GM12878 (cell line): ENCODE measurements around the gene RAD9A. TPM values are rescaled to one million over a fixed set of nuclear protein-coding genes. Genes with fewer than 3 reads are reported as not detected.
A peak's percentile ranks its signal among the peaks of the same experiment; 100 is the strongest.

ENCODE experiments used
- ATAC-seq: fragments of 200-7000 bp; cut with Tn5 transposase; 3 replicates; pipeline ENCODE4 v1.9.1; 2020; ENCODE audit warnings: mild to moderate bottlenecking, moderate library complexity
- BruUV-seq: library from RNA; stranded (reverse); fragments of 400-500 nt; replicated peaks from 2 replicates; lab custom pipeline; 2021; lab: Mats Ljungman, UMichigan
- CTCF ChIA-PET: fragments of 300-600 bp; sonication (Branson Sonifier 250); formaldehyde crosslinking; extraction: SDS; loops from one replicate; lab custom pipeline; 2021; ENCODE audit warnings: inconsistent platforms; lab: Yijun Ruan, JAX
- POLR2A ChIA-PET: fragments of 350-600 bp; formaldehyde crosslinking; extraction: SDS; loops from one replicate; lab custom pipeline; 2021; ENCODE audit warnings: inconsistent platforms; lab: Charles Lee
- RAD21 ChIA-PET: fragments of 300-600 bp; sonication (Branson Sonifier 250); formaldehyde crosslinking; loops from one replicate; lab custom pipeline; 2023; ENCODE audit warnings: antibody characterized with exemption; ENCODE audit not compliant: unreplicated experiment; lab: Charles Lee
- SMC1A ChIA-PET: fragments of 300-600 bp; sonication (Branson Sonifier 250); formaldehyde crosslinking; loops from one replicate; lab custom pipeline; 2023; ENCODE audit not compliant: unreplicated experiment, uncharacterized antibody; lab: Charles Lee
- DNase-seq: peaks from one replicate; pipeline ENCODE4 v3.0.0-alpha.2; 2011; ENCODE audit warnings: low read depth, low spot score
- FAIRE-seq: peaks from 3 replicates; lab custom pipeline; 2011; peaks lifted over from hg19 to GRCh38; lab: Jason Lieb, UNC
- H2AFZ ChIP-seq: 2 replicates; pipeline ENCODE4 v1.6.0; 2011; ENCODE audit warnings: low read depth, low read length, control low read depth; ENCODE audit not compliant: control insufficient read depth
- H3K27ac ChIP-seq: 2 replicates; pipeline ENCODE4 v1.5.1; 2011; ENCODE audit warnings: control low read depth; ENCODE audit not compliant: control insufficient read depth, insufficient read depth
- H3K27me3 ChIP-seq, 2 experiments: replicated peaks in 1 of 2; 2 replicates each; pipeline versions ENCODE4 v1.6.0 to v1.6.1; 2011; ENCODE audit warnings: low read length in 1 of 2; ENCODE audit not compliant: control insufficient read depth in 2 of 2, insufficient read depth in 2 of 2
- H3K36me3 ChIP-seq, 2 experiments: 2 replicates each; pipeline ENCODE4 v1.5.1; 2011; ENCODE audit warnings: low read length in 1 of 2; ENCODE audit not compliant: control insufficient read depth in 2 of 2, insufficient read depth in 2 of 2
- H3K4me1 ChIP-seq: 2 replicates; pipeline ENCODE4 v1.6.1; 2011; ENCODE audit warnings: mild to moderate bottlenecking, low read length, moderate library complexity, mixed read lengths; ENCODE audit not compliant: control insufficient read depth, insufficient read depth
- H3K4me2 ChIP-seq: 2 replicates; pipeline ENCODE4 v1.6.0; 2011; ENCODE audit warnings: control low read depth; ENCODE audit not compliant: control insufficient read depth, insufficient read depth
- H3K4me3 ChIP-seq: fragments of 200-600 bp; sonication (generic); 2 replicates; pipeline ENCODE4 v1.5.1; 2016
- H3K79me2 ChIP-seq: 2 replicates; pipeline ENCODE4 v1.6.0; 2011; ENCODE audit warnings: low read length; ENCODE audit not compliant: control insufficient read depth, insufficient read depth
- H3K9ac ChIP-seq: 2 replicates; pipeline ENCODE4 v1.8.0; 2011; ENCODE audit warnings: low read length, control low read depth, mixed read lengths; ENCODE audit not compliant: control insufficient read depth, insufficient read depth
- H3K9me3 ChIP-seq: replicated peaks from 3 replicates; pipeline ENCODE4 v1.5.1; 2011; ENCODE audit warnings: mild to moderate bottlenecking, low read length; ENCODE audit not compliant: control insufficient read depth, insufficient read depth
- H4K20me1 ChIP-seq: 2 replicates; pipeline ENCODE4 v1.6.0; 2011; ENCODE audit not compliant: control insufficient read depth, insufficient read depth
- EGR1 ChIP-seq, 2 experiments: IDR thresholded peaks; 1 replicate in 1 of 2; 2 replicates in 1 of 2; pipeline ENCODE4 v1.6.1; 2011 to 2012; ENCODE audit warnings: low read depth in 2 of 2, low read length in 2 of 2, borderline replicate concordance in 1 of 2, mild to moderate bottlenecking in 1 of 2, moderate library complexity in 1 of 2
- HDGF ChIP-seq: fragments of 450-650 bp; IDR thresholded peaks from 2 replicates; pipeline ENCODE4 v1.6.1; 2016; ENCODE audit warnings: antibody characterized with exemption
- NR2C2 ChIP-seq: IDR thresholded peaks from 2 replicates; pipeline ENCODE4 v1.6.1; 2011; ENCODE audit warnings: borderline replicate concordance, low read depth; ENCODE audit not compliant: control insufficient read depth, insufficient read length
- NR2F1 ChIP-seq: fragments of 450-650 bp; conservative IDR thresholded peaks from 2 replicates; pipeline ENCODE4 v1.6.1; 2017; ENCODE audit warnings: mild to moderate bottlenecking
- POLR2AphosphoS5 ChIP-seq: IDR thresholded peaks from 2 replicates; pipeline ENCODE4 v1.6.1; 2011; ENCODE audit warnings: mild to moderate bottlenecking, low read length, inconsistent platforms
- ZNF622 ChIP-seq: fragments of 450-650 bp; IDR thresholded peaks from 2 replicates; pipeline ENCODE4 v1.6.1; 2017; ENCODE audit warnings: mild to moderate bottlenecking, inconsistent platforms
- ZZZ3 ChIP-seq: IDR thresholded peaks from 2 replicates; pipeline ENCODE4 v1.6.1; 2011; ENCODE audit warnings: low read depth; ENCODE audit not compliant: control insufficient read depth, insufficient read length
- WGBS: methylation state at CpG from one replicate; pipeline ENCODE4 v1.1.6; 2016; ENCODE audit warnings: low lambda C conversion rate; ENCODE audit not compliant: insufficient replicate concordance, insufficient coverage; ENCODE audit errors: missing lambda C conversion rate; 5-methylcytosine and 5-hydroxymethylcytosine counted together
- in situ Hi-C: fragments of 300-500 bp; cut with MboI; formaldehyde crosslinking; loops from 9 replicates; pipeline ENCODE4 v1.14.3; 2018; ENCODE audit warnings: mixed read lengths
- intact Hi-C: fragments of 100-400 bp; cut with micrococcal nuclease; formaldehyde crosslinking; loops from one replicate; pipeline ENCODE4 v1.14.2; 2022; ENCODE audit not compliant: unreplicated experiment
- polyA plus RNA-seq, 11 experiments: library from polyadenylated mRNA; depleted of rRNA in 4 of 11; unstranded in 6 of 11; stranded (reverse) in 5 of 11; fragments of >200 nt; fragmentation: Nextera tagmentation in 4 of 11; fragmentation: Illumina TruSeq in 1 of 11; extraction: Ambion mirVana in 4 of 11; extraction: Trizol in 1 of 11; gene quantifications; 1 replicate in 1 of 11; 2 replicates in 10 of 11; pipeline versions ENCODE4 v1.2.1 to v1.2.3, GENCODE V29; 2011 to 2016; ENCODE audit warnings: inconsistent platforms in 2 of 11, missing spikeins in 2 of 11, low read depth in 1 of 11
- total RNA-seq, 4 experiments: library from RNA; depleted of rRNA in 3 of 4; stranded (reverse); fragments of >200 nt in 3 of 4; fragmentation: Illumina TruSeq in 1 of 4; extraction: Trizol in 1 of 4; gene quantifications; 2 replicates each; pipeline versions ENCODE4 v1.2.1 to v1.2.3, GENCODE V29; 2013 to 2021

Gene RAD9A
- total and polyA plus RNA-seq, 10 of the 15 experiments (the other 5 are each of a cell fraction or from before 2014, with no cell fraction given), result 1.1 to 36.2 (median 19.8) TPM

DNA sequence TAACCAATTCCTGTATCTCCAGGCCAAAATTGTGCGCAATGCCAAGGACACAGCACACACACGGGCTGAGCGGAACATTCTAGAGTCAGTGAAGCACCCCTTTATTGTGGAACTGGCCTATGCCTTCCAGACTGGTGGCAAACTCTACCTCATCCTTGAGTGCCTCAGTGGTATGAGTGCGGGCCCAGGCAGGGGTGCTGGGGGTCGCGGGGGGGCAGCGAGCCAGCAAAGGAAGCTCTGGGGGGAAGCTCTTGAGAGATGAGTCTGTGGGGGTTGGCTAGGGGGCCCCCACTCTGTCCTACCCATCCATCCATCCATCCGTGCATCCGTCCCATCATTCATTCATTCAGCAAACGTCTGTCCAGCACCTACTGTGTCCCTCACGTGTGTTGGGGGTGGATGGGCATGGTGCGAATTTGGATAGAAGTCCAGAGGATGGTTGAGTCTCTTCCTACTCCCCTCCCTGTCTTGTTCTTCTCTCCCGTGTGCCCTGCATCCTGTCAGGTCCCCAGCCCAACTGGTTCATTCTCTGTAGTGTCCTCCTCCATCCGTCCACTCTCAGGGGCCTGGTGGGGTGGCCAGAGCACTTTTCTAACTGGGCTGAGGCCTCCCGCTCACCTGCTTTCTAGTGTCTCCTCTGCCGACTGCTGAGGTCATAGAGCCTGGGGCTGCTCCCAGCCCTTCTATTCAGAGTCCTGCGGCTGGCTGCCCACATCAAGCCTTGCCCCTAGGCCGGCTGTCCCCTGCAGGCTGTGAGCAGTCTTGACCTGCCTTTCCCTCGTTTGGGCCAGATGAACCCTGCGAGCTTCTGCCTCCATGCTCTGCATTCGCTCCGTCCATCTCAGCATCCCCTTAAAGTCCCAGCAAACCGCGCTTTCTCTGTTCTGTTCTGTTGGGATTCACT is 39.8 kb downstream of the RAD9A start:
- Histone ChIP-seq H4K20me1 (no peaks in the 10 kb centered on the region), H3K4me3 (no peak overlapping the region), H3K9me3 (no peaks in the 10 kb centered on the region), H3K79me2 (peaks cover 49% of the 10 kb centered on the region), H3K27me3 (no peaks in the 10 kb centered on the region), H3K36me3 (peaks cover 6 to 20% of the 10 kb centered on the region in 2 experiments; a peak in 3 of 4 replicates), H3K27ac (no peak overlapping the region), H3K4me1 (peaks cover 26% of the 10 kb centered on the region), H2AFZ (no peak overlapping the region), H3K9ac (no peak overlapping the region), H3K4me2 (no peak overlapping the region)
- WGBS, result 86% methylated on average over 23 of the region's 24 CpGs
- ChIA-PET POLR2A (interaction anchor here (0.7 to 4.4 kb wide), 3 partner anchors 9 to 37 kb away, joined by 3 to 22 read pairs (median 4); partner anchors contain the start of gene TMEM134), SMC1A (no interaction called here), RAD21 (no interaction called here), CTCF (interaction anchor here (0.6 to 1.3 kb wide), 2 partner anchors 30 to 106 kb away, joined by 3 to 4 read pairs; partner anchors contain the start of gene PPP1CA)
- BruUV-seq, result no TSS peak
- TF ChIP-seq POLR2AphosphoS5 (peak; percentile 53; the same call in 1 of the 2 replicates), HDGF (no peak), ZNF622 (no peak), NR2F1 (no peak), EGR1 (IDR thresholded peaks at IDR 0.05; ENCODE audit: borderline replicate concordance in 1 of 2, low read depth in 2 of 2, low read length in 2 of 2) (no peak), NR2C2 (no peak), ZZZ3 (no peak)
- FAIRE-seq (no peak), ATAC-seq (no peak), DNase-seq (no peak)
- intact Hi-C loops, result no loop called here
- in situ Hi-C loops, result no loop called here
